ENCODE measurements around the gene RAB42.
"Not testable (repeated sequence)": the region's sequence is repeated elsewhere in the genome, so short reads cannot be mapped to it uniquely, and the experiment has no call there.

The RAB42 gene, protein sequence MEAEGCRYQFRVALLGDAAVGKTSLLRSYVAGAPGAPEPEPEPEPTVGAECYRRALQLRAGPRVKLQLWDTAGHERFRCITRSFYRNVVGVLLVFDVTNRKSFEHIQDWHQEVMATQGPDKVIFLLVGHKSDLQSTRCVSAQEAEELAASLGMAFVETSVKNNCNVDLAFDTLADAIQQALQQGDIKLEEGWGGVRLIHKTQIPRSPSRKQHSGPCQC

DNA sequence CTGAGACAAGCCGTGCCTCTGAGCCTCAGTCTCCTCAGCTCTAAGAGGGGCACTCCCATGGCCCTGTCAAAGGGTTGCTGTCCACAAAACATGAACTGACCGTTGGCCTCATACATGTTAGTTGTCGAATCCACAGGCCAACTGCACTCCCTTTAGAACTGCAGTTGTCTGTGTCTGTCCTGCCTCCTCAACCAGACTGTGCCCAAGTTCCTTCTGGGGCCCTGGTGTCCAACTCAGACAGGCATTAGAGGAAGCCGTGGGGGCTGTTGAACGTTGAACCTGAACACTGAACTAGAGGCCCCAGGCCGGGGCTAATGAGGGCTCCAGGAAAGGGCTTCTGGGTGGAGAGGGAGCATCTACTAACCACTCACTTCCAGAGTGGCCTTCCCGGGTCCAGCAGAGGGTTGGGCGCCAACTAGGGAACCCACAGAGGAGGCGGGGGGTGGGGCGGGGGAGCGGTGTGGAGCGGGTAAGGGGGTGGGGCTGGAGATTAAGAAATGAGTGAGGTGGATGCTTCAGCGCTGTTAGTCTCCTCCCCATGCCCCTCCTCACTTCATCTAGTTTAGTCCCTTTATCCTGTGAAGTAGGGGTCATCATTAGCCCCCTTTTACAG is at the start of gene RAB42:
Gene RAB42, plus strand, starts transcription at position 558 of the 613 bp plus-strand sequence. CDS start 247 bp downstream, outside the sequence.
- no peak for DNase-seq

DNA sequence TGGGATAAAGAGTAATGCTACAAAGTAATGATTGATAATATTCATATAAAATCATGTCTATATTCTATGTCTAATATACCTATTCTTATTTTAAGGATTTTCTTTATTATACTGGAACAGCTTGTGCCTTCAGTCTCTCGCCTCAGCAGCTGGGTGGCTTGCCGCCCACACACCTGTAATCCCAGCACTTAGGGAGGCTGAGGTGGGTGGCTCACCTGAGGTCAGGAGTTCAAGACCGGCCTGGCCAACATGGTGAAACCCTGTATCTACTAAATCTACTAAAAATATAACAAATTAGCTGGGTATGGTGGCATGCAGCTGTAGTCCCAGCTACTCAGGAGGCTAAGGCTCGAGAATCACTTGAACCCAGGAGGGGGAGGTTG is 46.8 kb upstream of the RAB42 start:
- no peak for DNase-seq

DNA sequence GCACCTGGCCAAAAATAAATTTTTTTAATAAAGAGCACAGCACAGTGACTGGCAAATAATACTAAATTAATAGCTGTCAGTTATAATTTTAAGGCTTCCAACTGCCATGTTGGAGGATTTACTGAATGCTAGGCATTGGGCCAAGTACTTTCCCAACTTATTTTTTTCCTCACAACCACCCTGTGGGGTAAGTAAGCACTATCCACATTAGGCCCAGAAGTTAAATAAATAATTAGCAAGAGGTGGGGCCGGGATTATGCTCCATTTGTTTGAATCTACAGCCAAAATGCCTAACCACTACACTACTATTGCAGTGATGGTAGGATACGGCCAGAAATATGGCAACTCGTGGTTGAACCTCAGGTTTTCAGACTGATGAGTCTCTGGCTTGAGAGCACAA is 43.7 kb upstream of the RAB42 start:
- DNase-seq: no peak

DNA sequence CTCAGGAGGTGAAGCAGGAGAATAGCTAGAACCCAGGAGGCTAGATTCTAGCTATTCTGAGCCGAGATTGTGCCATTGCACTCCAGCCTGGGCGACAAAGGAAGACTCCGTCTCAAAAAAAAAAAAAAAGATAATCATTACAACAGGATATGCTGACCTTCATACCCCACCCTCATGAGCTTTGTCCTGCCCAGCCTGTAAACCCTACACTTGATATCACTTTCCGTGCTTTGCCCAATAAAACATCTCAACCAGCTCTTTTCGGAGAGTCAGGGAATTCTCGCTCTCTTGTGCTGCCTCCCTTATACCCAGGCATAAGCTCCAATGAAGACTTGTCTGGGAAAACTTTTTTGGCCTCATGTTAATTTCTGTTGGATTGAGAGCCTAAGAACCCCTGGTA is 40.7 kb upstream of the RAB42 start:
- no peak for DNase-seq

DNA sequence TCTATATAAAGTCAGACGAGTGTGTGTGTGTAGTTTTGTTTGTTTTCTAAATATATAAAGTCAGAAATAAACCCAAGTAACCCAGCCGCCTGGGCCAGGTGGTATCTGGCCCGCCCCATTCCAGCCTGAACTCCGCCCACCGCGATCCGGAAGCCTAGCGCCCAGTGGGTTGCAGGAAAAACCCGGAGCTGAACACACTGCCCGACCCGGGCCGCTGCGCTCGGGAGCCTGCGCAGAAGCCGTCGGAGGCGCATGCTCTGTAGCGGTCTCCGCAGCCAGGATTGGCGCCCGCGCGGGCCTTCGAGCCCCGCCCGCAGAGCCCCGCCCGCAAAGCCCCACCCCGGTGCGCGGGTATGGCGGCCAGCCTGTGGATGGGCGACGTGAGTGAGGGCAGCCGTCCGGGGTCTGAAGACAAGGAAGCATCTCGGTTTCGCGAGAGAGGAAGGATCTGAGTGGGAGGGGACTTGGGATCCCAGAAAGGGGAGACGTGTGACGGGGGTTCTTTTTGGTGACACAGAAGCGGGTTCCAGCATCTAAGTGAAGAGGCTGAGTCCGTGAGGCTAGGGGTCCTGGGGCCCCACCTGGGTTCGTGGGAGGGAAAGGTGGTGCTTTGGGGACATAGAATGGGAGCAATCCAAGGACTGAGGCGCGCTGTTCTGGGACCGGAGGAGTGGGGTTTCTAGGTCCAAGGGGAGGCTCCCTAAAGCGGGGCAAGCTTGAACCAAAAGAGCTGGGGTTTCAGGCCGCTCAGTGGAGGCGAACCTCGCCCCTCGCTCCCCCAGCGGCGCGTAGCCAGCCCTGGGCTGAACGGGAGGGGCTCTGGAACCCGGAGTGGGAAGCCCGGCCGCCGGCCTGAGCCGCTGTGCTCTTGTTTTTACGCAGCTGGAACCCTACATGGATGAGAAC is 39.1 kb upstream of the RAB42 start, which contains the start of gene TRNAU1AP:
Gene TRNAU1AP, plus strand, starts transcription at position 328 of the 906 bp plus-strand sequence. Its CDS starts 26 bp downstream, at position 354.
- peak; percentile 81 for DNase-seq

DNA sequence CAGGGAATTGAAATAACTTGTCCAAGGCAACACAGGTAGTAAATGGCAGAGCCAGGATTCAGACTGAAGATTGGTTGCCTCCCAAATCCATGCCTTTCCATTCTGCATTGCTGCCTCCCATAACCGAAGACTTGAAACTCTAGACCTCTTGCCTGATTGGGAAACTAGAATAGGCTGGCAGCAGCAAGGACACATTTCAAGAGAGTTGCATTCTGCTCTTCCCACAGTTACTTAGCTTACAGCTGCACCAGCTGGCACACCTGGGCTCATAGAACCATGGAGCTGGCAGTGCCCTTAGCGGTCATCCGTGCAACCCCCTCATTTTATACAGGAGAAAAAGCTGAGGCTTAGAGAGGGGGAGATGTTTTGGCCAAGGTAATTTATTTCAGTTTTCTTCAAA is 31.2 kb upstream of the RAB42 start:
- no peak for DNase-seq

DNA sequence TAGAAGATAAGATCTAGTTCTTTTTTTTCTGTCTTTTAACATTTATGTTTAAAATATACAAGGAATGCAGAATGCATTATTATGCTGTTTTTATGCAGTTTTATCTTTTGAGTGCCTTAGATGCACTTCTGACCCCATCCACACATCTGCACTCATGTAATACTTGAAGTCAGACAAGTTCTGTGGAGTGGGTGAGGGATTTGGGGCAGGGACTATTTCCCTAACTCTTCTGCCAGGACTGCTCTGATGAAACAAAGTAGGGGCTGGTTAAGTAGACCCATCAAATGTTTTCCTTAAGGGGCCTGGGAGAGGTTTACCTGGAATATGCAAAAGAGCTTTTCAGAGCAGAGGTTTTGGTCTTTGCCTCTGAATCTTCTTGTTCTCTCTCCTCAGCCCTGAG is 27.8 kb upstream of the RAB42 start:
- DNase-seq: no peak

DNA sequence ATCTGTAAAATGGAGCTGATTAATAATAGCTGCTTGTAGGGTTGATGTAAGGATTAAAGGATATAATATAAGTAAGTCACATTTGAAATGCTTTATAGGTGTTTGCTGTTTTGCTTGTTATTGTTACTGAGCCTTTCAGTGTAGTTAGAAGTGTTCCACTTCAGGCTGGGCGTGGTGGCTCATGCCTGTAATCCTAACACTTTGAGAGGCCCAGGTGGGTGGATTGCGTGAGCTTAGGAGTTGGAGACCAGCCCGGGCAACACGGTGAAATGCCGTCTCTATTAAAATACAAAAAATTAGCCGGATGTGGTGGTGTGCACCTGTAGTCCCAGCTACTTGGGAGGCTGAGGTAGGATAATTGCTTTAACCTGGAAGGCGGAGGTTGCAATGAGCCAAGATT is 27.0 kb upstream of the RAB42 start:
- no peak for DNase-seq

DNA sequence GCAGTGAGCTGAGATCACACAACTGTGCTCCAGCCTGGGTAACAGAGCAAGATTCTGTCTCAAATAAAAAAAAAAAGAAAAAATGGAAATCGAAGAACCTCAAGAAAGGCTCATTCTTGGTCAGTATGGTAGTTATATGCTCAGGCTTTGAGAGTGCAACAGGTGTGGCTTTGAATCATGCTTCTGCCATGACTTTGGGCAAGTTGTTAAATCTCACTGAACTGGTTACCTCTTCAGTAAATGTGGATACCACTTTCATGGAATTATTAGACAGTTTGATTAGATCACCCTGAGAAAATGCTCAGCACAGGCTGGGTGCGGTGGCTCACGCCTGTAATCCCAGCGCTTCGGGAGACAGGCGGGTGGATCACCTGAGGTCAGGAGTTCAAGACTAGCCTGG is 26.3 kb upstream of the RAB42 start:
- DNase-seq: no peak

DNA sequence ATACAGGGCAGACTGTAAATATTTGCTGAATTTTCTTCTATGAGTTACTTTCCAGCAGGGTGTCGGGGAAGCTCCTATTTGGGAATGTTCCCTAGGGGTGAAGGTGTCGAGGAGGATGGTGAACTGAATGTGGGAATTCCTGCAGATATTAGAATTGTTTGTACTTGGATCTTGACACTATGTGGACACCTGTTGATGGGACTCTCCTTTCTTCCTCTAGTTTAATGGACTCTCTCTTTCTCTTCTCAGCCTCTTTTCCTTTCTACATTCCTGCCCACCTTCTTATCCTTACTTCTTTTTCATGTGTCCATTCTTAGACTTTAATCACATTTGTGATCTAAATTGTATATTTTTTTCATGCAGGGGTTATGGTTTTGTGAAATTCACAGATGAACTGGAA is 25.1 kb upstream of the RAB42 start:
- DNase-seq: no peak

DNA sequence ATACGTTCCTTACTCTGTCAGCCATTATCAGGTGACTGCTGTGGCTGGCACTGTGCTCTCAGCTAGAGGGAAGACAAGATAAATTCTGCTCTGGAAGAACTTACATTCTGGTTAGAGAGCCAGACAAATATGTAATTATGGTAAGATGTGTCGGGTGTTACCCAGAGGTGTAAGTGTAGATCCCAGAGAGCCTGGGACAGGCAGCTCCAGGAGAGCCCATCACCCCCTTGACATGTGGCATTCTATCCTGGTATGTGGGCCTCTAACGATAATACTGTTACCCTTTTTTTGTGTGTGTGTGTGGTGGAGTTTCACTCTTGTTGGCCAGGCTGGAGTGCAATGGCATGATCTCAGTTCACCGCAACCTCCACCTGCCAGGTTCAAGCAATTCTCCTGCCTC is 20.2 kb upstream of the RAB42 start:
- DNase-seq: no peak

DNA sequence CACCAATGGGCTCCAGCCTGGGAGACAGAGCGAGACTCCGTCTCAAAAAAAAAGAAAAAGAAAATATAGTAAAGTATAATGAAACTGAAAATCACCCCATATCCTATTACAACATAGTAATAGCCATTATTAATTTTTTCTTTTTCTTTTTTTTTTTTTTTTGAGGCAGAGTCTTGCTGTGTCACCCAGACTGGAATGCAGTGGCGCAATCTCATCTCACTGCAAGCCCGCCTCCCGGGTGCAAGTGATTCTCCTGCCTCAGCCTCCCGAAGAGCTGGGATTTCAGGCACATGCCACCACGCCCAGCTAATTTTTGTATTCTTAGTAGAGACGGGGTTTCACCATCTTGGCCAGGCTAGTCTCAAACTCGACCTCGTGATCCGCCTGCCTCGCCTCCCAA is 19.2 kb upstream of the RAB42 start:
- DNase-seq: not testable (repeated sequence)

DNA sequence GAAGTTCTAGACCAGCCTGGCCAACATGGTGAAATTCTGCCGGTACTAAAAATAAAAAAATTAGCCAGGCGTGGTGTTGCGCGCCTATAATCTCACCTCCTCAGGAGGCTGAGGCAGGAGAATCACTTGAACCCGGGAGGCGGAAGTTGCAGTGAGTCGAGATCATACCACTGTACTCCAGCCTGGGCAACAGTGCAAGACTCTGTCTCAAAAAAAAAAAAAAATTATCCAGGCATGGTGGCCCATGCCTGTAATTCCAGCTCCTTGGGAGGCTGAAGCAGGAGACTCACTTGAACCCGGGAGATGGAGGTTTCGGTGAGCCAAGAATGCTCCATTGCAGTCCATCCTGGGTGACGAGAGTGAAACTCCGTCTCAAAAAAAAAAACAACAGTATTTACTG is 18.5 kb upstream of the RAB42 start:
- no peak for DNase-seq

DNA sequence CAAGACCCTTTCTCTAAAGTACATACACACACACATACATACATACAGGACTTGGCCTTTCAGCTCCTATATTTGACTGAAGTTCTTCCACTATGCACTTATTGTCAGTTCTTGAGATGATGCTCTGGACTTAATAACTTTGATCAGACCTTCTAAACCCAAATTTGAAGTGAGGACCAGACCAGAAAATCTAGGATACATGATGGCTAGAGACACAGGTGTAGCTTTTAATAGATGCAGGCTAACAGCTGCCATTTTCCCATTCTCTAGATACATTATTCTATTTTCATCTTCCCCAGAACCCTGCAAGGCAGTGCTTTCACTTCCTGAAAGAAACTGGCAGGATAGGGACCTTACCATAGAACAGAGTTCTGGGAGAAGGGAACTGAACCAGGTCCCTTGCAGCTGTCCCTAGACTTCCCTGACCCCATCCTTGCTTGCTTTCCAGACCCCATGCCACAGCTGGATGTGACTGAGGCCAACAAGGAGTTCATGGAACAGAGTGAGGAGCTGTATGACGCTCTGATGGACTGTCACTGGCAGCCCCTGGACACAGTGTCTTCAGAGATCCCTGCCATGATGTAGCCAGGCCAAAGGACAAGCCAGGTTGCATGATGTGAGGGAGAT is 14.9 kb upstream of the RAB42 start:
- no peak for DNase-seq

DNA sequence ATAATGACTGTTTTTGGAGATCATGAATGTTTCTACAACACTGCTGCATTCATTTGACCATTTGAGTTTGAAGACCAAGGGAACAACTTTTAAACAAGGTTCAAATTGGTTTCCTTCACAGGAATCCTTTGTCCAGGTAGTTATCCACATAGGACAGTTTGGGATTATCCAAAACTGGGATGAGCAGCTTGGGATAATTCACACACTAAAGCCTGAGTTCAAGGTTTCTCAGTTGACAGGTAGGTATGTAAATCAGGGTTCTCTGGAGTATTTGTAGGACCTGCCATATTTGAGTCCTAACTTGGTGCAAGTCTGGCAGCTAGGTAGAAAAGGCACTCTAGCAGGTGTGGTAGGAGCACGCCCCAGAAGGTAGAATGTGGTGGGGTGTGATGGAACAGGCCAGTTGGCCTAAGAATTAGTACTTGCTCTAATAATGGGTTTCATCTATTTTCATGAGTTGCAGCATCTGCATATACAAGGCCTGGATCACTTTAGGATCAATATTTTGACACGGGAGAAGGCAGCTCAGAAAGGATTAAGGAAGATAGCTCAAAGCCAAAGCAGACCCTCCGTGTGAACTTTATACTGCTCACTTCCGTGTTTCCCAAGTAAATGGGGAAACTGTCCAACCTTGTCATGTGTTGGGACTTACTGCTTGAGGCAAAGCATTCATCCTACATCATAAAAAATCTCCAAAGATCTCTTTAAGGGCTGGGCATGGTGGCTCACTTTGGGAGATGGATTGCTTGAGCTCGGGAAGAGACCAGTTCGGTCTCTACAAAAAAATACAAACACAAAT is 14.1 kb upstream of the RAB42 start:
- no peak for DNase-seq

DNA sequence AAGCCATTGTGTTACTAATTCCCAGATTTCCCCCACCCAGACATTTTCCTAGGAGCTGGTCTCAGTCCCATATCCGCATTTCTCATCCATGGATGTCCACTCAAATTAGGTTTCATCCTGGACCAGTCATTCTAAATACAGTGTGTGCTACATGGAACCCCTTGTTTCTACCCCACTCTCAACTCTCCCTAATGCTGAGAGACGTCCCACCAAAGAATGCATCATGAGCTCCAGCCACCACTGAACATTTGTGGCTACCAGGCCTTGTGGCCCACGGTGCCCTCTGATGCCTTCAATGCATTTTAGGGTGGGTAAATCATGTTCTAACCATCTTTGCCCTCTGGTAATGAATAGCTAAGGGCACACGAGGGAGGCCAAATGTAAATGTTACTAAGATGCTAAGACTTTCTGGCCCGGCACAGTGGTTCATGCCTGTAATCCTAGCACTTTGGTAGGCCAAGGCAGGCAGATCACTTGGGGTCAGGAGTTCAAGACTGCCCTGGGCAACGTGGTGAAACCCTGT is 13.3 kb upstream of the RAB42 start:
- DNase-seq: no peak

DNA sequence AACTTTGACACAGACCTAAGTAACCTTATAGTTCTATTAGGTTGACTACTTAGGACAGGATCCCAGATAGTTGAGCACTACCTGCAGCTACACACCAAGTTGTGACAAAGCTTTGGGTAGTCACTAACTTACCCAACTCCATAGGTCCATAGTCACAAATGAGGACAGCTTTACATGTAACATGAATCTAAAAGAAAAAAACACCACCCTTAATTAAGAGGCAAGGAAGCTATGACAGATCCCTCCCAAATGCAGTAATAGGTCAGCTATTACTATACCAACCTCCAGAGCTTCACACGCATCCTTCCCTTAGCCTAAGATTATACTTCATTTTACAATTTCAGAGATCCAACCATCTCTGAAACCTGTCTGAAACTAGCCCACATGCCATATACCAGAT is 12.7 kb upstream of the RAB42 start:
- no peak for DNase-seq

DNA sequence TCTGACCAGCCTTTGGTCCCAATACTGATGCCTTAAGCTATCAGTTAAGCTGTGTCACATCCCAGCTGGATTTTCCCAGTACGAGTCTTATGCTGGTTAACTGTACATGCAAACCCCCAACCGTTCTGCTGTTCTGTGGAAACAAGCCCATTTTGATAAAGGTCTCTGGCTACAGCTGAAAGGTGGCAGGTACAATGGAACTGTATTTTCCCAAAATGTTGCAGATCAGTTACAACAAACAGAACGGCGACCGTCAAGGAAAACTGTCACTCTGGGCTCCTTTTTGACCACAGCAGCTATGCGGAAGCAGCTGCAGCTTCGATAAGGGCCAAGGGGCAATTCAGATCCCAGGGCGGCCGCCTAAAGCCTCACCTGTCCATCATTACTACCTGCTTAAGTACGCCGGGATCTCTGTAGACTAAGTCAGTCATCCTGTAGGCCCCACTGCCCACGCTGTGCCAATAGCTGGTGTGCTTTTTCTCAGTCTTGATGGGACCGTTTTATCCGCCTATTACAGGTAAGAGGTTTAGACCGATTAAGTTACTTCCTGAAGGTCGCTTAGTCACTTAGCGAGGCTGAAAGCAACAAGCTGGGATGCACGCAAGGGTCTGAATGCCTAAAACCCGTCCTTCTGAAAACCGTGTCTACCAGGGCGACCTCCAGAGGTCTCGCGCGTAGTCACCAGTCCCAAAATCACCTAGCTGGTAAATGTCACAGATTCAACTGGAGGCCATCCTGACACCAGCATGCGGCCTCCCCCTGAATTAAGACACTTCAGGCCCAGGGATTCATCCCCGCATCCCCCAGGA is 11.1 kb upstream of the RAB42 start:
- DNase-seq: no peak

DNA sequence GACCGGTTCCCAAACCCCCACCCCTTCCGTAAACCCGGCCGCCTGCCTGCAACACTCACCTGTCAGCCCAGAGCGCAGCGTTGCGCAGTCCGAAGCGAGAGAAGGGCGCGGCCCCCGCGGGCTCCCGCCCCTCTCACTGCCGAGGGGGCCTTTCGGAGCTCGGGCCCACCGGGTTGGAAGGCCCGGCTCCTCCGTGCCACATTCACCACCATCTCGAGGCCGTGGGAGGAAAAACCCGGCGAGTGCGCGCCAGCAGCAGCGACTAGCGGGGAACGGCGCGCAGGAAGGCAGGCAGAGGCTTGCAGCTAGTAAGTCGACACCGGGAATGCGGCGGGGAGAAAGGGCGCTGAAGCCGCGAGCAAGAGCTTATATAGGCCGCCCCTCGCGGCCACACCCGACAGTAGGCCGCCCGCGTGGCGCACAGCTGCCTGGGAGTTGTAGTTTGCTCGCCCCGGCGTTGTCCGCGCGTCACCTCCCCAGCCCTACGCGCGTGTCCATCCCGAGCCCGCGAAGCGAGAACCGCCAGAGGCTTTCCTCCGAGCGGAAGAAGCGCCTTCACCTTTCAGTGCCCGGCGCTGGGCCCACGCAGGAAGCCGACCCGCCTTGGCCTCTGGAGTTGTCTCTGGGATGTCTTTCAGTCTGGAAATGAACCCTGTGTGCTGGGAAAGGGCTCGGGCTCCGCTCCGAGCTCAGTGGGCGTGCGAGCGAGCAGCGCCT is 10.4 kb upstream of the RAB42 start:
- peak; percentile 75 for DNase-seq

DNA sequence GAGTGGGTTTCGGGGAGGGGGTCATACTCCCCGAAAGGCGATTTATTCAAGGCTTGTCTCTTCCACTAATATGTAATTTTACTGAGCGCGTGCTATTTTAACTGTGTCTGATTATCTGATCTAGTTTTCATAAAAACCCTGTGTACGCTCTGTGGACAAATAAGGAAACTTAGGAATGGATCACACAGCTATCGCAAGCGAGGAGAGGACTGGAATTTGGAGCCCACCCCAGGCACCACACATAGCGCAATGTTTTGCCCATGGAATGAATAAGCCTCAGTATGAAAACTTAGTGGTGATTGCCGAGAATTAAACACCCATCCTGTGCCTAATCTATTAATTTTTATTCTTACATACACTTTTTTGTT is 9.8 kb upstream of the RAB42 start:
- no peak for DNase-seq

Data from NCI-H1417 treated with DMSO at 0.1 percent for 48 hours (cell line).